GM21528 (cell line): ENCODE measurements around the gene STMN3.
"Not testable (repeated sequence)": the region's sequence is repeated elsewhere in the genome, so short reads cannot be mapped to it uniquely, and the experiment has no call there.

Experiments
- ATAC-seq: cut with Tn5 transposase; IDR thresholded peaks from one replicate; pipeline ENCODE4 v1.9.1; 2021; ENCODE audit warnings: mild to moderate bottlenecking, moderate library complexity; ENCODE audit not compliant: unreplicated experiment, low FRiP score

STMN3 gene

GRCh38 chr20:63658749-63659187, 5.5 kb upstream of the STMN3 start:
- ATAC-seq = peak; percentile 26

DNA sequence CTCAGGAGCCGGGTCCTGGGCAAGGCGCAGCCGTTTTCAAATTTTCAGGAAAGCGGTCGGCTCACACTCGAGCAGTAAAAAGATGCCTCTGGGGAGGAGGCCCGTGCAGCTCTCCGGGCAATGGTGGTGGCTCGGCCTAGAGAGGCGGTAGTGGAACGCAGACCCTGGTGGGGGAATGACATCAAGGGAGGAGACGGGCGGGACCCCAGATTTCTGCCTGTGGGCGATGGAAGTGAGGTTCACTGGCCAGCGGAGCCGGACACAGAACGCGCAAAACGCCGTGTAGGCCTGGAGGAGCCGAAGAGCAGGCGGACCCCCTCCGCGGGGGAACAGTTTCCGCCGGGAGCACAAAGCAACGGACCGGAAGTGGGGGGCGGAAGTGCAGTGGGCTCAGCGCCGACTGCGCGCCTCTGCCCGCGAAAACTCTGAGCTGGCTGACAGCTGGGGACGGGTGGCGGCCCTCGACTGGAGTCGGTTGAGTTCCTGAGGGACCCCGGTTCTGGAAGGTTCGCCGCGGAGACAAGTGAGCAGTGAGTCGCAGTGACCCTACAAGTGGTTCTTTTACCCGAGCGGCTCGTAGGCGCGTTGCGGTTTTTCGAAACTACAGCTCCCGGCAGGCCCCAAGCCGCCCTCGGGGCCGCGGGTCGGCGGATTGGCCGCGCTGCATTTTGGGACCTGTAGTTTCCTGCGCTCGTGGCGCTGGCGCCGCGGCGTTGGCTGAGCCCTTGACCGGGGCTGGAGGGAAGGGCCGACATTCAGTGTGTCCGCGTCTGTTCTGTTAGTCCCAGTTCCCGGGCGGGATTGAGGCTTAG, 4.9 kb upstream of the STMN3 start, which contains the start of gene RTEL1:
Gene RTEL1, plus strand, starts transcription at position 376 of the 812 bp plus-strand sequence. CDS start 1,091 bp downstream, outside the sequence.
- ATAC-seq = peak; percentile 85

- peak; percentile 1 for ATAC-seq
Observed at GRCh38 chr20:63657260-63657936, 4.2 kb upstream of the STMN3 start.

DNA sequence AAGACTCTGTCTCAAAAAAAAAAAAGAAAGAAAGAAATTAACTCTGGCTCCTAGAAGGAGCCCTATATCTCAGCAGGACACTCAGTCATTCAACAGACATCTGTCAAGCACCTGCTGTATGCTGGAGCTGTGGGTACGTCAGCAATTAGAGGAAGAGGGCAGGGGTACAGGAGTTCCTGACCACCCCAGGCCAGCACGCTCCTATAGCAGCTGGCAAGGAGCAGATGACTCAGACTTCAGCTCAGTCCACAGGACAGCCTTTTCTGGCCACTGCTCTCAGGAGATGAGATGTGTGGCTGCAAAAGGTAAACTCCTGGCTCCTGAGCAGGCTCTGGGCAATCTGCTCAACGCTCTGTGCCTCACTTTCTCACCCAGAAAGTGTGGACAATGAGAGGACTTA, 3.2 kb upstream of the STMN3 start:
- no peak for ATAC-seq

DNA sequence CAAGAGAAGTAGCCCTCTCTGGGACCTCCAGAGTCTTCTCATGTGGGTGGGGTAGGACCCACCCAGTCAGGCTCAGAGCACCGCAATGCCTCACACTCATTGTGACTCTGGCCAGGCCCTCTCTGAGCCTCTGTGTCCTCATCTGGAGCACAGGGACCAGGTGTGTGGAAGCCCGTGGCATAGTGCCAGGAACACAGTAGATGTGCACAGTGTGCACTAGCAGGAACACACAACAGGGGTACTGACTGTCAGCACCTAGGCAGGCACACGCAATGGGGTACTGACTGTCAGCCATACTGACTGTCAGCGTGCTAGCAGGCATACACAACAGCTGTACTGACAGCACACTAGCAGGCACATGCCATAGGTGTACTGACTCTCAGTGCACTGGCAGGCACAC, 2.0 kb upstream of the STMN3 start:
- ATAC-seq = no peak

- ATAC-seq = no peak
Observed at GRCh38 chr20:63653974-63654668, 897 bp upstream of the STMN3 start.

DNA sequence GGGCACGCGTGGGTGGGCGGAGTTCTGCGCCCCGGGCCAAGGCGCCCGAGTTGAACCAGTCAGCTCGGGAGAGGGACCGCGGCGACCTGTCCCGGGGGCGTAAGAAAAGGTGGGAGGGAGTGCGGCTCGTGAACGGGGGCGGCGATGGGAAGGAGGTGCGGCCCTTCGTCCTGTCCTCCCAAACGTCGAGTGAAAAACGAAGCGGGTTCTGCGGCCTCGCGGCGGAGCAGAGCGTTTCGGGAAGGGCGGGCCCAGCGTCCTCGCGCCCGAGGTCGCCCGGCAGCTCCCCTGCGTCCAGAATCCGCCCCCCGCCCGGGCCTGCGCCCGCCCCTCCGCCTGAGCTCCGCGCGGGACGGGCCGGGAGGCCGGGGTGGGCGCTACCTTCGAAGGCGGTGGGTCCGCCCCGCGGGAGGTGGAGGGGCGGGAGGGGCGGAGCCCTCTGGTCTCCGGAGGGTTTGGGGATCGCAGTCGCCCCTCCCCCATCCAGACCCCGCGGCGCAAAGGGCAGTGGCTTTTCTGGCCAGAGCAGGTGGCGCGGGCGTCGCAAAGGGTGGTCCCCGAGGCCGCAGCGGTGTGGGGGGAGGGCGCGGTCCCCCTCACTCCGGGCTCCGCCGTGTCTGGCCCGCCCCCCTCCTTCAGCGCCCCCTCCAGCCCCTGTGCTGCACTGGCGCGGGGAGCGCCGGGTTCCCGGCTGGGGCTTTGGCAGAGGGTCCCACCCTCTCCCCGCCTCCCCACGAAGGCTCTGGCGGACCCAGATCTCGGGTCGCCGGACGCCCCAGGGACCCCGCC, 838 bp downstream of the STMN3 start:
- no peak for ATAC-seq

- ATAC-seq = no peak
Observed at GRCh38 chr20:63651942-63652191, 1.4 kb downstream of the STMN3 start.

DNA sequence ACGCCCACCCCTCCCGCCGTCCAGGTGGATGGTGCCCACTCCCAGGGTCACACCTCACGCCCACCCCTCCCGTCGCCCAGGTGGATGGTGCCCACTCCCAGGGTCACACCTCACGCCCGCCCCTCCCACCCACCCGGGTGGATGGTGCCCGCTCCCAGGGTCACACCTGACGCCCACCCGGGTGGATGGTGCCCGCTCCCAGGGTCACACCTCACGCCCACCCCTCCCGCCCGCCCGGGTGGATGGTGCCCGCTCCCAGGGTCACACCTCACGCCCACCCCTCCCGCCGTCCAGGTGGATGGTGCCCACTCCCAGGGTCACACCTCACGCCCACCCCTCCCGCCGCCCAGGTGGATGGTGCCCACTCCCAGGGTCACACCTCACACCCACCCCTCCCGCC, 2.7 kb downstream of the STMN3 start:
- ATAC-seq = not testable (repeated sequence)

GRCh38 chr20:63648895-63649589, 4.2 kb downstream of the STMN3 start:
- no peak for ATAC-seq

DNA sequence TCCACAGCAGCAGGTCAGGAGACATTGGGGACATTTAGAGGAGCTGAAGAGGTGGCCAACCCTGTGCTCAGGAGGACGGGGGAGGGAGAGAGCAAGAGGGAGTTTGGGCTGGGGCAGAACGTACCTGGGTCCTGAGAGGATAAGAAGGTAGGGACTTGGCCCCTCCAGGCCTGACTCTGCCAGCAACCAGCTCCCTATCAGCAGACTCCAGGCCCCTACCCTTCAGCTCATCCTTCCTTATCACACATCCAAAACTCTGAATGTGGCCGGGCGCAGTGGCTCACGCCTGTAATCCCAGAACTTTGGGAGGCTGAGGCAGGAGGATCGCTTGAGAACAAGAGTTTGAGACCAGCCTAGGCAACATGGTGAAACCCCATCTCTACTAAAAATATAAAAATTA, 5.0 kb downstream of the STMN3 start:
- no peak for ATAC-seq

DNA sequence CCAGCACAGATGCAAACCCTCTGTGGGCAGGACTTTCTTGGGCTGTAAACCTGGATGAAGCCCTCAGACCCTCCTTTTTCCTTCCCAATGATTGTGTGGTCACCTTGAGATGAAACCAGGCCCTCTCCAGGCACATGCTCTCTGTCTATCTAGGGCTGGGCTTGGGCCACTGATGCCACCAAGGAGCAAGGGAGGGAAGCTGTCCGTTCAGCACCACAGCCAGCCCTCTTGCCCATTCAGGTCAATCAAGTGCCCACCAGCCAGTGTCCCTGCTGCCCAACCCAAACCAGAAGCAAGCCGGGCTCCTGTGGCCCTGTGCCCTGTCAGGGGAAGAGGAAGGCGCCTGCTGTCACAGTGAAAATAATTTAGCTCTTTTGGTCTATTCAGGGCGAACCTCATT, 8.0 kb downstream of the STMN3 start:
- ATAC-seq = no peak

DNA sequence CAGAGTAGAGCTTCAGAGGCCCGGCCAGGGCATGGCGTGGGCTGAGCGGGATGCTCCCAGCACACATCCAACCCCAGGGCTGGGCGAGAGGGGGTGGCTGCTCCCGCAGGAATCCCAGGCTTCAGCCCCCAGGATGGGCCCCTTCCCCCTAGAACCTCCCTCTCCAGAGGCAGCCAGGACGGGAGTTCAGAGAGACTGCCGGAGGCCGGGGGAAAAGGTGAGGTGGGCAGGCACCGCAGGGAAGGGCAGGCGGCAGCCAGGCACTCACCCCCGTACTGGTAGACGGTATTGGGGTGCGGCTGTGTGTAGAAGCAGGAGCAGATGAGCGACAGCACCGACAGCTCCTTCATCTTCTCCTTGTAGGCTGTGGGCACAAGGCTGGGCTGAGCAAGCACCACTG, 9.3 kb downstream of the STMN3 start:
- ATAC-seq = no peak

GRCh38 chr20:63643499-63643898, 9.7 kb downstream of the STMN3 start:
- ATAC-seq = no peak

DNA sequence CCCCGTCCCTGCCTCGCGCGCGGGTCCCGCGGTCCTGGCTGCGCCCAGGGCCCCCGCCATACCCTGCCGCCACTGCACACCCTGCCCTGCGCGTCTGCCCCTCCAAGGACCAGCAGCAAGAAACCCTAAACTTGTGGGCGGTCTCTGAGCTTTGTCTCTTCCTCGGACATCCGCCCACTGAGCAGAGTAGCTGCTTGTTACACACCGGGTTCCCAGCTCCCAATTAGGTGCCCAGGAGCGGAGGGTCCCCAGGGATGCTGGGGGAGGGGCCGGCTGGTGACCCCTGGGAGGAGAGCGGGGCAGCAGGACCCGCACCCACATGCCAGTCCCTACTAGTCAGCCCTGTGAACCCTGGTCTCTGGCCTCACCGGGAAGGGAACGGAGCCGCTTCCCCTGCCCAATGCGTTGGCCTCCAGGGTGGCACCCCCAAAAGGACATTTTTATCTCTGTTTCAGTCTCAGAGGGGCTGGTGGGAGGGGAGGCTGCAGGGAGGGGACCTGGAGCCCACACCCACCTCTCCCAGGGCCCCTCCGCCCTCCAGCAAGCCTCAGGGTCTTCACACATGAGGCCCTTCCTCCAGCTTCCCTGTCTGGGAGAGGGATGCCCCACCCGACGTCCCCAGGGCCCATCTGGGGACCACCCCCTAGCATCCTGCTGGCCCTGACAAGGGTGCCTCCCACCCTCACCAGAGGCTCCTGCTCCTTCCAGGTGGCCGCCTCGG, 10.5 kb downstream of the STMN3 start:
- no peak for ATAC-seq

DNA sequence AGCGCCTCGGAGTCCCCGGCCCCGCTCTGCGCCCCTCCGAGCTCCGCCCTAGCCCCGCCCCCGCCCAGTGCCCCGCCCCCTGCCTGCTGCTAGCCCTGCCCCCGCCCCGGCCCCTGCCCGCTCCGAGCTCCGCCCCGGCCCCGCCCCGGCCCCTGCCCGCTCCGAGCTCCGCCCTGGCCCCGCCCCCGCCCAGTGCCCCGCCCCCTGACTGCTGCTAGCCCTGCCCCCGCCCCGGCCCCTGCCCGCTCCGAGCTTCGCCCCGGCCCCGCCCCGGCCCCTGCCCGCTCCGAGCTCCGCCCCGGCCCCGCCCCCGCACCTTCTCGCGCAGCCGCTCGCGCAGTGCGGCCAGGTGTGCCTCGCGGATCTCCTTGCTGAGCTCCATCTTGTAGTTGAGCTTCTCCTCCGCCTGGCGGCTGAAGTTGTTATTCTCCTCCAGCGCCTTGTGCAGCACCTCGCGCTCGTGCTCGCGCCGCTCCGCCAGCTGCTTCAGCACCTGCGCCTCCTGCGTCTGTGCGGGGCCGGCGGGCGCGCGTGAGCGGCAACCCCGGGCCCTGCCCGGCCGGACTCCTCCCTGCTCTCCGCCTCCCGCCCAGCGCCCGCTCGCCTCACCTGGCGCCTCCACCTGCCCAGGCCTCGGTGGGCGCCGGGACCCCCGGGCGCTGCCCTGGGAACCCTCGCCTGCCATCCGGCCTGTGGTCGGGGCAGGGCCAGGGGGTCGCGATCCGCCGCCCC, 11.3 kb downstream of the STMN3 start:
- peak; percentile 46 for ATAC-seq

- peak; percentile 21 for ATAC-seq
Observed at GRCh38 chr20:63641146-63641791, 12.0 kb downstream of the STMN3 start.

DNA sequence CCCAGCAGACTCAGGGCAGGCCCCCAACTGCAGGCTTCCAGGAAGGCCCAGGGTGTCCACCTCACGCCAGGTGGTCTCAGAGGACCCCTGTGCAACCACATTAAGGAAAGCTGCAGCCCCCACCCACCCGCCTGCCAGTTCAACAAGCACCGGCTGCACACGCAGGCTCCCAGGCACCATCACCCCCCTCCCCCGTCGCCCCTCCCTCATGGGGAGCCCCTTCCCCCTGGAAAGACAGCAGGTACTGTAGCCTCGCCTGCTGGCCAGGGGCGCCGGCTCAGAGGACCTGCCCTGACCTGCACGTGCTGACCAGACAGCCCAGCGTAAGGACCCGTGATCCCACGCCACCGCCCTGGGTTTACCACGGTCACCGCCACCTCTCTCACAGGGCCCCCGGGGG, 12.5 kb downstream of the STMN3 start:
- not testable (repeated sequence) for ATAC-seq
